OCI-LY7 (cell line): ENCODE results near the gene CCDC85B. TPM values are rescaled to one million over a fixed set of nuclear protein-coding genes. Genes with fewer than 3 reads are reported as not detected.

ENCODE experiments used
- BruUV-seq: library from RNA; stranded (reverse); fragments of 400-500 nt; replicated peaks from 2 replicates; lab custom pipeline; 2021; lab: Mats Ljungman, UMichigan
- CTCF ChIA-PET: fragments of 300-600 bp; sonication (Branson Sonifier 250); formaldehyde crosslinking; loops from one replicate; lab custom pipeline; 2022; ENCODE audit warnings: antibody characterized with exemption; ENCODE audit not compliant: unreplicated experiment; lab: Charles Lee
- POLR2A ChIA-PET: fragments of 300-600 bp; sonication (Branson Sonifier 250); formaldehyde crosslinking; loops from one replicate; lab custom pipeline; 2022; ENCODE audit warnings: antibody characterized with exemption; lab: Charles Lee
- DNase-seq: peaks from one replicate; pipeline ENCODE4 v3.0.0-alpha.2; 2015; ENCODE audit warnings: low spot score
- H2AFZ ChIP-seq: fragments of 200-600 bp; sonication (generic), shearing (Covaris generic); 2 replicates; pipeline ENCODE4 v1.6.1; 2014; ENCODE audit warnings: mild to moderate bottlenecking, antibody characterized with exemption, low read length, moderate library complexity
- H3K27ac ChIP-seq: fragments of 200-600 bp; sonication (generic); 2 replicates; pipeline ENCODE4 v1.5.1; 2014; ENCODE audit warnings: mixed run types, low read depth, mild to moderate bottlenecking, moderate library complexity, low read length, inconsistent platforms; ENCODE audit not compliant: poor library complexity, severe bottlenecking
- H3K36me3 ChIP-seq: fragments of 200-600 bp; sonication (generic); 2 replicates; pipeline ENCODE4 v1.6.1; 2014; ENCODE audit warnings: mild to moderate bottlenecking, antibody characterized with exemption, low read length, moderate library complexity, mixed read lengths; ENCODE audit not compliant: insufficient read depth
- H3K4me1 ChIP-seq: fragments of 200-600 bp; sonication (generic); 2 replicates; pipeline ENCODE4 v1.5.1; 2014; ENCODE audit warnings: mild to moderate bottlenecking, low read length; ENCODE audit not compliant: insufficient read depth, poor library complexity, severe bottlenecking
- H3K4me2 ChIP-seq: fragments of 200-600 bp; sonication (generic); 2 replicates; pipeline ENCODE4 v1.6.1; 2014; ENCODE audit warnings: mild to moderate bottlenecking, low read length
- H3K4me3 ChIP-seq: fragments of 200-600 bp; sonication (generic); 2 replicates; pipeline ENCODE4 v1.5.1; 2014; ENCODE audit warnings: mild to moderate bottlenecking, low read depth, low read length; ENCODE audit not compliant: poor library complexity, severe bottlenecking
- H3K79me2 ChIP-seq: fragments of 200-600 bp; sonication (generic); 2 replicates; pipeline ENCODE4 v1.6.1; 2016; ENCODE audit warnings: low read depth, mild to moderate bottlenecking, low read length, moderate library complexity, mixed read lengths; ENCODE audit not compliant: insufficient read depth
- H3K9me2 ChIP-seq: fragments of 200-600 bp; sonication (generic); 2 replicates; pipeline ENCODE4 v1.6.1; 2016; ENCODE audit warnings: mild to moderate bottlenecking, low read length, mixed read lengths; ENCODE audit not compliant: insufficient read depth
- H3K9me3 ChIP-seq: fragments of 200-600 bp; sonication (generic); 2 replicates; pipeline ENCODE4 v1.6.1; 2014; ENCODE audit warnings: mild to moderate bottlenecking, mixed run types, low read length, mixed read lengths
- H4K20me1 ChIP-seq: fragments of 200-600 bp; sonication (generic); 2 replicates; pipeline ENCODE4 v1.6.1; 2014; ENCODE audit warnings: mild to moderate bottlenecking, antibody characterized with exemption, low read length, moderate library complexity, mixed read lengths; ENCODE audit not compliant: insufficient read depth
- EZH2phosphoT487 ChIP-seq: fragments of 200-600 bp; sonication (generic); IDR thresholded peaks from 2 replicates; pipeline ENCODE4 v1.6.1; 2018; ENCODE audit warnings: low read depth, borderline replicate concordance, mild to moderate bottlenecking, mixed run types, antibody characterized with exemption, low read length, moderate library complexity, mixed read lengths
- intact Hi-C: fragments of 100-400 bp; cut with micrococcal nuclease; formaldehyde crosslinking; loops from one replicate; pipeline ENCODE4 v1.10.0; 2022; ENCODE audit not compliant: unreplicated experiment
- total RNA-seq, 2 experiments: library from RNA; depleted of rRNA in 1 of 2; stranded (reverse); fragments of >200 nt in 1 of 2; shearing (Covaris generic) in 1 of 2; gene quantifications; 2 replicates each; pipeline ENCODE4 v1.2.3, GENCODE V29; 2014 to 2022
- TF ChIP-seq, protein P1 (sequence below): fragments of 200-600 bp; sonication (generic); conservative IDR thresholded peaks from 2 replicates; pipeline ENCODE4 v1.5.1; 2014; ENCODE audit warnings: mild to moderate bottlenecking, antibody characterized with exemption, low read length, moderate library complexity, mixed read lengths

The CCDC85B gene
- total RNA-seq, 2 experiments from 2014 or later = 64.1 to 76.7 TPM

DNA sequence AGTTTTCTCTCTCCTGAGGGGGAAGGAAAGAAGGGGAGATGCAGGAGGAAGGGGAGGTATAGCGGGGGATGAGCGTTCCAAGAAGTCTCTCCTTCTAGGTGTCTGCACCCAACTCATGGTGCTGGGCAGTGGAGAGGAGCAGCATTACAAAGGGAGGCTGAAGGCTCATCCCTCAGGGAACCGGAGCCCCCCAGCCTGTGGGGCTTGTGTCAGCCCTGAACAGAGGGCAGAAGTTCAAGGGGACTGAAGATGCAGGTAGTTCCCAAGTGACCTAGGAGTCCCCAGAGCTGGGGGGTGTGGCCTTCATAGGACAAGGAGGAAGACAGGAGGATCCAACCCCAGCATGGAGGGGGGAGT lies 26.6 kb downstream of the CCDC85B start:
- no TSS peak for BruUV-seq
- intact Hi-C loops = no loop called here
- H3K79me2 ChIP-seq = peaks cover 11% of the 10 kb centered on the region; the same call in 1 of the 2 replicates
- H3K36me3 ChIP-seq = no peaks in the 10 kb centered on the region
- H3K4me2 ChIP-seq = no peak overlapping the region
- TF ChIP-seq EZH2phosphoT487 = no peak
- TF ChIP-seq, protein P1, sequence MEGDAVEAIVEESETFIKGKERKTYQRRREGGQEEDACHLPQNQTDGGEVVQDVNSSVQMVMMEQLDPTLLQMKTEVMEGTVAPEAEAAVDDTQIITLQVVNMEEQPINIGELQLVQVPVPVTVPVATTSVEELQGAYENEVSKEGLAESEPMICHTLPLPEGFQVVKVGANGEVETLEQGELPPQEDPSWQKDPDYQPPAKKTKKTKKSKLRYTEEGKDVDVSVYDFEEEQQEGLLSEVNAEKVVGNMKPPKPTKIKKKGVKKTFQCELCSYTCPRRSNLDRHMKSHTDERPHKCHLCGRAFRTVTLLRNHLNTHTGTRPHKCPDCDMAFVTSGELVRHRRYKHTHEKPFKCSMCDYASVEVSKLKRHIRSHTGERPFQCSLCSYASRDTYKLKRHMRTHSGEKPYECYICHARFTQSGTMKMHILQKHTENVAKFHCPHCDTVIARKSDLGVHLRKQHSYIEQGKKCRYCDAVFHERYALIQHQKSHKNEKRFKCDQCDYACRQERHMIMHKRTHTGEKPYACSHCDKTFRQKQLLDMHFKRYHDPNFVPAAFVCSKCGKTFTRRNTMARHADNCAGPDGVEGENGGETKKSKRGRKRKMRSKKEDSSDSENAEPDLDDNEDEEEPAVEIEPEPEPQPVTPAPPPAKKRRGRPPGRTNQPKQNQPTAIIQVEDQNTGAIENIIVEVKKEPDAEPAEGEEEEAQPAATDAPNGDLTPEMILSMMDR = no peak
- CTCF ChIA-PET = no interaction called here
- H2AFZ ChIP-seq = no peak overlapping the region
- H3K9me3 ChIP-seq = no peaks in the 10 kb centered on the region
- H3K4me1 ChIP-seq = peaks cover 22% of the 10 kb centered on the region
- no peak overlapping the region for H3K4me3 ChIP-seq
- POLR2A ChIA-PET = no interaction called here
- DNase-seq = no peak
- H3K9me2 ChIP-seq = no peaks in the 10 kb centered on the region
- H3K27ac ChIP-seq = no peak overlapping the region
- H4K20me1 ChIP-seq = no peaks in the 10 kb centered on the region

DNA sequence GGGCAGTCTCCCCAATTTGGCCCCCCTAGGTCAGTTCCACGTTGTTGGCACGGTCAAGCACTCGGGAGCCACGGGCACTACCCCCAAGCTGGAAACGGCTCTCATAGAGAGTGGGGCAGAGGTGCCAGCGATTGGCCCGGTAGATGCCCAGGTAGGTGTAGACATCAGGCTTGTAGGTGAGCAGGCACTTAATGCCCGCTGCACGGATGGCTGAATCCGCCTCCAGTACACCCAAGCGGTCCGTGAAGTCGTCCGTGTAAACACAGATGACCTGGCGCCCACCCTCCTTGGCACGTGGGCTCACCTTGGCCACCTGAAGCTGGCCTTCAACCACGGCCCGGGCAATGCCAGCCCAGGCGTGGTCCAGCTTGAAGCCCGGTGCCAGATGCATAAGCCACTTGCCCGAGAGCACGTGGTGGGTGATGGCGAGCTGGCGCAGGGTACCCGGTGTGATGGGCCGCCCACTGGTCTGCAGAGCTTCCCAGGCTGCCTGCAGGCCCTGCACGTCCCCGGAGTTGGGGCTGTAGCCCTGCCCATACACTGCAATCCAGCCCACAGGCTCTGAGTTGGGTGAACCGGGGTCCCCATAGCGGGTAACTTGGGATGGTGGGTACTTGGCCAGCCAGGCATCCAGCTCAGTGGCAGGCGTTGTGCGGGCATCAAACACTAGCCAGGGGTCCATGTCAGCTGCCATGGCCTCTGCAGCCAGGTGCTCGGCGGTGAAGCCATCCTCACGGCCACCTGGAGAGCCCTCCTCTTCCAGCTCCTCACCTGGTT lies 27.1 kb downstream of the CCDC85B start:
- Histone ChIP-seq H3K4me1 (peaks cover 22% of the 10 kb centered on the region), H2AFZ (no peak overlapping the region), H3K27ac (no peak overlapping the region), H3K9me2 (no peaks in the 10 kb centered on the region), H3K4me3 (peak overlapping the region; percentile 85), H3K36me3 (peaks cover 3% of the 10 kb centered on the region; the same call in 1 of the 2 replicates), H3K9me3 (no peaks in the 10 kb centered on the region), H3K79me2 (peaks cover 11% of the 10 kb centered on the region; the same call in 1 of the 2 replicates), H4K20me1 (no peaks in the 10 kb centered on the region), H3K4me2 (peak overlapping the region; percentile 81)
- TF ChIP-seq EZH2phosphoT487 = no peak
- TF ChIP-seq, protein P1 = no peak
- BruUV-seq = no TSS peak
- intact Hi-C loops = loop anchor here (2.0 kb wide), 3 partner anchors 17 to 59 kb away; partner anchors contain the start of genes CCDC85B, CFL1 and FOSL1
- POLR2A ChIA-PET = interaction anchor here (0.6 kb wide), 1 partner anchor 69 kb away, joined by 3 read pairs; no protein-coding TSS in a partner anchor
- CTCF ChIA-PET = no interaction called here
- no peak for DNase-seq
